H1 (cell line): ENCODE data around the gene SYCE1L. TPM values are rescaled to one million over a fixed set of nuclear protein-coding genes. Genes with fewer than 3 reads are reported as not detected.
"Not testable (repeated sequence)": the region's sequence is repeated elsewhere in the genome, so short reads cannot be mapped to it uniquely, and the experiment has no call there.

Source experiments
- CTCF ChIA-PET: fragments of 300-600 bp; sonication (Branson Sonifier 250); formaldehyde crosslinking; loops from one replicate; lab custom pipeline; 2021; ENCODE audit not compliant: partially characterized antibody; lab: Charles Lee
- POLR2A ChIA-PET: fragments of 300-600 bp; sonication (Branson Sonifier 250); formaldehyde crosslinking; loops from one replicate; lab custom pipeline; 2021; ENCODE audit warnings: inconsistent platforms; ENCODE audit not compliant: partially characterized antibody; lab: Charles Lee
- DNase-seq, 2 experiments: peaks; one replicate each; pipeline versions ENCODE4 v3.0.0 to v3.0.0-alpha.2; 2010 to 2022; ENCODE audit warnings: low spot score in 2 of 2, low read depth in 1 of 2, mixed read lengths in 1 of 2
- FAIRE-seq: peaks from 2 replicates; lab custom pipeline; 2011; peaks lifted over from hg19 to GRCh38; lab: Jason Lieb, UNC
- H2AFZ ChIP-seq: 2 replicates; pipeline ENCODE4 v1.8.1; 2012; ENCODE audit warnings: low read length, inconsistent platforms
- H2AK5ac ChIP-seq: 2 replicates; pipeline ENCODE4 v1.6.1; 2013; ENCODE audit warnings: low read depth, low read length
- H2BK120ac ChIP-seq: replicated peaks from 2 replicates; pipeline ENCODE3; 2013; ENCODE audit warnings: low read depth, low read length, inconsistent platforms
- H2BK12ac ChIP-seq: 2 replicates; pipeline ENCODE4 v1.6.1; 2013; ENCODE audit warnings: low read depth, low read length
- H2BK15ac ChIP-seq: 2 replicates; pipeline ENCODE4 v1.6.1; 2013; ENCODE audit warnings: low read length
- H2BK20ac ChIP-seq: 2 replicates; pipeline ENCODE4 v1.6.1; 2013; ENCODE audit warnings: low read length
- H2BK5ac ChIP-seq: 2 replicates; pipeline ENCODE4 v1.6.1; 2013; ENCODE audit warnings: low read depth, low read length
- H3K14ac ChIP-seq: 2 replicates; pipeline ENCODE4 v1.6.1; 2013; ENCODE audit warnings: inconsistent platforms; ENCODE audit not compliant: insufficient read length
- H3K18ac ChIP-seq: 2 replicates; pipeline ENCODE4 v1.6.1; 2013; ENCODE audit warnings: low read length; ENCODE audit errors: extremely low read depth
- H3K23ac ChIP-seq: 2 replicates; pipeline ENCODE4 v1.6.1; 2013; ENCODE audit warnings: inconsistent platforms; ENCODE audit not compliant: insufficient read length
- H3K23me2 ChIP-seq: 2 replicates; pipeline ENCODE4 v1.6.1; 2013; ENCODE audit warnings: low read depth, low read length
- H3K27ac ChIP-seq: 2 replicates; pipeline ENCODE4 v1.6.1; 2011; ENCODE audit warnings: low read depth, low read length, inconsistent platforms
- H3K27me3 ChIP-seq, 4 experiments: replicated peaks in 1 of 4; 1 replicate in 1 of 4; 2 replicates in 3 of 4; pipeline versions ENCODE4 v1.6.1 to v1.8.1; 2011 to 2013; ENCODE audit warnings: low read length in 3 of 4, mild to moderate bottlenecking in 3 of 4, inconsistent platforms in 2 of 4, mixed read lengths in 2 of 4, moderate library complexity in 1 of 4; ENCODE audit not compliant: control insufficient read depth in 3 of 4, insufficient read depth in 3 of 4; ENCODE audit errors: extremely low read depth in 1 of 4
- H3K36me3 ChIP-seq, 4 experiments: 2 replicates each; pipeline versions ENCODE4 v1.6.1 to v1.8.1; 2011 to 2013; ENCODE audit warnings: mild to moderate bottlenecking in 4 of 4, low read length in 3 of 4, moderate library complexity in 2 of 4, control low read depth in 1 of 4, inconsistent platforms in 1 of 4; ENCODE audit not compliant: insufficient read depth in 4 of 4, control insufficient read depth in 2 of 4
- H3K4ac ChIP-seq: replicated peaks from 2 replicates; pipeline ENCODE3; 2013; ENCODE audit warnings: low read length, low read depth, mixed read lengths, inconsistent platforms; ENCODE audit not compliant: insufficient read length
- H3K4me1 ChIP-seq, 4 experiments: replicated peaks in 1 of 4; 1 replicate in 1 of 4; 2 replicates in 3 of 4; pipeline versions ENCODE4 v1.6.1 to v1.8.1; 2011 to 2013; ENCODE audit warnings: low read length in 3 of 4, inconsistent platforms in 2 of 4, mixed read lengths in 1 of 4; ENCODE audit not compliant: insufficient read depth in 4 of 4, control insufficient read depth in 3 of 4
- H3K4me2 ChIP-seq, 2 experiments: 2 replicates each; pipeline versions ENCODE4 v1.6.1 to v1.8.1; 2011 to 2013; ENCODE audit warnings: low read depth in 2 of 2, low read length in 2 of 2, control low read depth in 1 of 2, inconsistent platforms in 1 of 2, mild to moderate bottlenecking in 1 of 2; ENCODE audit not compliant: insufficient read depth in 1 of 2
- H3K4me3 ChIP-seq, 4 experiments: fragments of 200-600, 300-600 bp in 1 of 4; sonication (generic), shearing (Covaris generic), sonication (Bioruptor Twin) in 1 of 4; 2 replicates each; pipeline versions ENCODE4 v1.5.1 to v1.8.1; 2011 to 2016; ENCODE audit warnings: low read length in 4 of 4, low read depth in 3 of 4, control low read depth in 2 of 4, inconsistent platforms in 2 of 4, mild to moderate bottlenecking in 2 of 4, mixed read lengths in 1 of 4, moderate library complexity in 1 of 4; ENCODE audit not compliant: insufficient read depth in 2 of 4; ENCODE audit errors: extremely low read depth in 1 of 4
- H3K56ac ChIP-seq: replicated peaks from 2 replicates; pipeline ENCODE3; 2013; ENCODE audit warnings: low read depth, mild to moderate bottlenecking, mixed read lengths, low read length, inconsistent platforms; ENCODE audit not compliant: insufficient read length
- H3K79me1 ChIP-seq: 2 replicates; pipeline ENCODE4 v1.6.1; 2013; ENCODE audit warnings: low read depth, low read length, control low read depth
- H3K79me2 ChIP-seq, 2 experiments: 2 replicates each; pipeline versions ENCODE4 v1.6.1 to v1.8.1; 2012 to 2013; ENCODE audit warnings: low read length in 2 of 2, mild to moderate bottlenecking in 2 of 2, inconsistent platforms in 1 of 2; ENCODE audit not compliant: insufficient read depth in 2 of 2, control insufficient read depth in 1 of 2
- H3K9ac ChIP-seq, 4 experiments: replicated peaks in 1 of 4; 1 replicate in 1 of 4; 2 replicates in 3 of 4; pipeline versions ENCODE4 v1.6.1 to v1.8.1; 2011 to 2013; ENCODE audit warnings: low read depth in 3 of 4, low read length in 3 of 4, control low read depth in 2 of 4, mild to moderate bottlenecking in 2 of 4, moderate library complexity in 2 of 4, inconsistent platforms in 1 of 4; ENCODE audit errors: extremely low read depth in 1 of 4
- H3K9me3 ChIP-seq, 2 experiments: 2 replicates each; pipeline versions ENCODE4 v1.6.1 to v1.8.1; 2012 to 2013; ENCODE audit warnings: mild to moderate bottlenecking in 2 of 2, moderate library complexity in 2 of 2, control low read depth in 1 of 2, inconsistent platforms in 1 of 2, low read depth in 1 of 2, low read length in 1 of 2, mixed read lengths in 1 of 2; ENCODE audit not compliant: insufficient read depth in 2 of 2
- H4K20me1 ChIP-seq, 2 experiments: replicated peaks in 1 of 2; 2 replicates each; pipeline versions ENCODE3 to v1.8.1; 2011 to 2013; ENCODE audit warnings: inconsistent platforms in 2 of 2, low read length in 2 of 2, mild to moderate bottlenecking in 1 of 2; ENCODE audit not compliant: insufficient read depth in 2 of 2, control insufficient read depth in 1 of 2
- H4K5ac ChIP-seq: 2 replicates; pipeline ENCODE4 v1.6.1; 2013; ENCODE audit warnings: low read length, low read depth, mixed read lengths, inconsistent platforms; ENCODE audit not compliant: insufficient read length
- H4K8ac ChIP-seq: 2 replicates; pipeline ENCODE4 v1.8.0; 2013; ENCODE audit warnings: mild to moderate bottlenecking, moderate library complexity, low read length, inconsistent platforms; ENCODE audit not compliant: insufficient read depth; ENCODE audit errors: extremely low read depth
- H4K91ac ChIP-seq: replicated peaks from 2 replicates; pipeline ENCODE3; 2013; ENCODE audit warnings: low read length, mixed read lengths, inconsistent platforms; ENCODE audit not compliant: insufficient read length
- CEBPB ChIP-seq: IDR thresholded peaks from 2 replicates; pipeline ENCODE4 v1.6.1; 2012; ENCODE audit warnings: low read depth, low read length
- TAF1 ChIP-seq: IDR thresholded peaks from 2 replicates; pipeline ENCODE4 v1.6.1; 2011; ENCODE audit warnings: mild to moderate bottlenecking, low read depth, low read length
- WGBS, 2 experiments: shearing (Covaris generic) in 1 of 2; methylation state at CpG; one replicate each; pipeline versions ENCODE4 v1.1.6 to v1.1.7; 2013 to 2015; ENCODE audit warnings: low lambda C conversion rate in 2 of 2, mixed read lengths in 2 of 2, inconsistent platforms in 1 of 2, low coverage in 1 of 2, missing lambda C conversion rate in 1 of 2; ENCODE audit not compliant: insufficient replicate concordance in 2 of 2, insufficient coverage in 1 of 2, insufficient read length in 1 of 2; ENCODE audit errors: extremely low coverage in 1 of 2, missing lambda C conversion rate in 1 of 2; 5-methylcytosine and 5-hydroxymethylcytosine counted together
- polyA plus RNA-seq, 7 experiments: library from polyadenylated mRNA; depleted of rRNA in 3 of 7; stranded (reverse) in 5 of 7; unstranded in 2 of 7; fragments of >200 nt in 5 of 7; fragments of 200-250 nt in 2 of 7; gene quantifications; 1 replicate in 5 of 7; 2 replicates in 1 of 7; 4 replicates in 1 of 7; pipeline versions ENCODE4 v1.2.1 to v1.2.3, GENCODE V29; 2011 to 2013; ENCODE audit warnings: missing spikeins in 2 of 7, mixed read lengths in 2 of 7
- total RNA-seq: library from RNA; stranded (reverse); fragmentation: NEBNext Ultra II Directional; extraction: Animal tissue kit (Norgen Biotek cat#: 25700); gene quantifications from 2 replicates; pipeline ENCODE4 v1.2.1, GENCODE V29; 2021

Gene SYCE1L
- total and polyA plus RNA-seq, 2 of the 8 experiments (the other 6 are each of a cell fraction or from before 2014, with no cell fraction given), result 5.8 to 6.8 TPM

DNA sequence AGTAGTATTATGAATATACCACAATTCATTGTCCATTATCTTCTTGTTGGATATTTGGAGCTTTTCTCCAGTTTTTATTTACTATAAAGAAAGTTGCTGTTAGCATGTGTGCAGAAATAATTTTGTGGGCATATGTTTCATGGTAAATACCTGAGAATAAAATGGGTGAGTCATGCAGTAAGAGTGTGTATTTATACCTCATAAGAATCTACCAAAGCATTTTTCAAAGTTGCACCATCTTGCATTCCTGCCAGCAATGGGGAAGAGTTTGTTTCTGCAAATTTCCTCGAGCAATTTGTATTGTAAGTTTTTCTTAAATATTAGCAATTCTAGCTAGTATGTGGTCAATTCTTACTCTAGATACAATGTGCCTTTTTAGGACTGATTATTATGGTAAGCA, 16.1 kb upstream of the SYCE1L start:
- Histone ChIP-seq H2BK15ac (no peak overlapping the region), H2BK20ac (no peak overlapping the region), H2BK12ac (no peak overlapping the region), H3K4me1 (no peaks in the 10 kb centered on the region), H3K4me2 (no peak overlapping the region), H2AK5ac (no peak overlapping the region), H4K20me1 (no peaks in the 10 kb centered on the region), H3K14ac (no peak overlapping the region), H3K9me3 (no peaks in the 10 kb centered on the region), H4K8ac (no peak overlapping the region), H3K23me2 (no peaks in the 10 kb centered on the region), H3K27me3 (no peaks in the 10 kb centered on the region), H3K4me3 (no peak overlapping the region), H2AFZ (no peak overlapping the region), H3K79me1 (no peaks in the 10 kb centered on the region), H3K9ac (no peak overlapping the region), H2BK5ac (no peak overlapping the region), H3K79me2 (no peaks in the 10 kb centered on the region), H3K36me3 (no peaks in the 10 kb centered on the region), H3K23ac (no peak overlapping the region), H4K91ac (no peak overlapping the region), H3K56ac (no peak overlapping the region), H3K18ac (no peak overlapping the region), H3K27ac (no peak overlapping the region), H4K5ac (no peak overlapping the region), H3K4ac (no peak overlapping the region), H2BK120ac (no peak overlapping the region)
- ChIA-PET CTCF (interaction anchor here (5.3 kb wide), 1 partner anchor 13 kb away, joined by 37 read pairs; no protein-coding TSS in a partner anchor), POLR2A (no interaction called here)
- no peak for TF ChIP-seq TAF1
- TF ChIP-seq CEBPB, result no peak
- DNase-seq (no peak), FAIRE-seq (no peak)
- WGBS, 2 experiments, result 77% methylated on average over 1 of the region's 1 CpG; no CpG with 5 or more reads in 1 of the 2 experiments

DNA sequence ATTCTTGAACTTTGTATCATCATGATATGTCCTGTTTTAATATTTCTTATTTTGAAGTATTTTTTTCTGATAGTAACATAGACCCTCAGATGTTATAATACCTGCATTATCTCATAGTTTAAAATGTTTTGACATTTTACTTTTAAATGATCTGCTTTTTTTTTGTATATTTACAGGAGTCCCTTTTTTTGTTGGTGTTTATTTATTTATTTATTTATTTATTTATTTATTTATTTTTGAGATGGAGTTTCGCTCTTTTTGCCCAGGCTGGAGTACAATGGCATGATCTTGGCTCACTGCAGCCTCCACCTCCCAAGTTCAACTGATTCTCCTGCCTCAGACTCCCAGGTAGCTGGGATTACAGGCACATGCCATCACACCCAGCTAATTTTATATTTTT, 12.9 kb upstream of the SYCE1L start:
- H2AFZ ChIP-seq, H3K4ac ChIP-seq, DNase-seq, H3K23ac ChIP-seq, H3K36me3 ChIP-seq, H3K18ac ChIP-seq, H2BK15ac ChIP-seq, H3K23me2 ChIP-seq, H3K79me2 ChIP-seq, H4K8ac ChIP-seq, H3K4me1 ChIP-seq, H2BK20ac ChIP-seq, H3K79me1 ChIP-seq, H3K4me3 ChIP-seq, FAIRE-seq, H3K14ac ChIP-seq, H3K56ac ChIP-seq, H3K9me3 ChIP-seq, POLR2A ChIA-PET, H3K27me3 ChIP-seq, CTCF ChIA-PET, H3K9ac ChIP-seq, H2BK120ac ChIP-seq, H2AK5ac ChIP-seq, H2BK12ac ChIP-seq, H2BK5ac ChIP-seq, H4K5ac ChIP-seq, H3K27ac ChIP-seq, H3K4me2 ChIP-seq, H4K20me1 ChIP-seq, H4K91ac ChIP-seq: not testable (repeated sequence)
- WGBS, 2 experiments, result 86% methylated on average over 1 of the region's 1 CpG; no CpG with 5 or more reads in 1 of the 2 experiments
